Heart left ventricle (tissue), 13 donors: ENCODE measurements around the gene LITAFD.

Experiments
- CTCF ChIP-seq, 12 donors: fragments of 200-600 bp; sonication (generic) in 4 of 12; IDR thresholded peaks; one replicate each; pipeline versions ENCODE4 v1.5.0 to v1.8.0; 2018 to 2022; ENCODE audit warnings: antibody characterized with exemption in 12 of 12, mild to moderate bottlenecking in 5 of 12
- POLR2A ChIP-seq, 2 donors: fragments of 450-650 bp; IDR thresholded peaks; one replicate each; pipeline ENCODE4 v1.6.1; 2017; ENCODE audit warnings: antibody characterized with exemption in 2 of 2, mild to moderate bottlenecking in 2 of 2, moderate library complexity in 2 of 2
- donor health status: ischemic (EF 13 %, LVEDD 7.1; RV severe dilation, severe dysfunction).
- donor health status: DM: no; HTN: yes; CAD: no.
- donor health status: DM: no; HTN: no; CAD: no.
- donor health status: ischemic (EF 25% LVEDD 6.9; RV normal size, moderate dysfunction).
- donor health status: ischemic (EF 25% LVEDD 5.7; RV mildly dilated, moderate dysfunction).
- donor health status: ischemic (EF 35%, LVEDD 5.7; RV mildly dilated, moderate dysfunction).
- donor health status: nonischemic (EF 11% LVEDD 7.7; RV severe dilation, severe dysfunction).
- donor health status: DM: yes; HTN: yes; CAD: no.
- donor health status: PGD.
- donor health status: ischemic (EF 29% LVEDD 5.4; RV normal size, mild dysfunction).
- donor health status: nonischemic (EF 23%, LVEDD 6.1; RV moderate dilation, normal function).

GRCh38 chr16:8846401-8846932 lies 35.7 kb upstream of the LITAFD start:
- TF ChIP-seq CTCF (IDR thresholded peaks at IDR 0.05), result no peak
- TF ChIP-seq POLR2A (IDR thresholded peaks at IDR 0.05), result no peak
